Ramos (cell line): ENCODE results near the gene PCARE.

ENCODE experiments used
- in situ Hi-C: fragments of 300-500 bp; cut with MboI; formaldehyde crosslinking; loops from one replicate; pipeline ENCODE4 v1.14.3; 2022; ENCODE audit warnings: low sequenced_read_pairs; ENCODE audit not compliant: unreplicated experiment

The PCARE gene

GRCh38 chr2:29064746-29065067 lies 9.6 kb downstream of the PCARE start:
- in situ Hi-C loops, result no loop called here

- in situ Hi-C loops, result no loop called here
These were observed 10.0 kb downstream of the PCARE start for GRCh38 chr2:29064346-29064715.

DNA sequence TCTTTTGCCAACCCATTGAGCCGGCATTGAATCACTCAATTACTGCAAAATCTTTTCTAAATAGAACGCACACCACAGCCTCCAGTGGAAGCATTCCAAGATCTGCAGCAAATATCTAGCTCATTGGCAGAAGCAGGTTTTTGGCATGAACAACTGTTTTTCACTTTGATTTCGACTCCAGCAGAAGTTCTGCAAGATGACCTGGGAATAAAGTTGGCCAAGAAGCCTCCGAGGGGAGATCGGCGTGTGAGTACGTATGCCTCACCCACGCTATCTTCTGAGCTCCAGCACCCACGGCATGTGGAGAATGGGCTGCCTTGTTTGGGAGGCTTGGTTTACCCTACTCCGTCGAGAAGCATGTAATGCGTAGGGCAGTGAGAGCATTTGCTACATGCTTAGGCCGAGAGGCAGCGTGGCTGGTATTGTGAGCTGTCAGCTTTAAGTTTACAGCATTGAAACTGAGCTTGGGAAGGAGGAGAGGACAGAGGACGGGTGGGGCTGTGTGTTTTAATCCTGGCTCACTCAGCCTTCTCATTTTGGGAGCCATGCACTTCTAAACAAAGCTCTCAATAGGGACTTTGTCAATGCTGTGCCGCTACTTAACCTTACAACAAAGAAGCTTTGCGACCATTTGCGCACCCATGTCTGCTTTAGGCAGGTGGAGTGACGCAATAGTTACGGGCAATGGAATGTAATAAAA lies 10.5 kb downstream of the PCARE start:
- in situ Hi-C loops, result no loop called here

DNA sequence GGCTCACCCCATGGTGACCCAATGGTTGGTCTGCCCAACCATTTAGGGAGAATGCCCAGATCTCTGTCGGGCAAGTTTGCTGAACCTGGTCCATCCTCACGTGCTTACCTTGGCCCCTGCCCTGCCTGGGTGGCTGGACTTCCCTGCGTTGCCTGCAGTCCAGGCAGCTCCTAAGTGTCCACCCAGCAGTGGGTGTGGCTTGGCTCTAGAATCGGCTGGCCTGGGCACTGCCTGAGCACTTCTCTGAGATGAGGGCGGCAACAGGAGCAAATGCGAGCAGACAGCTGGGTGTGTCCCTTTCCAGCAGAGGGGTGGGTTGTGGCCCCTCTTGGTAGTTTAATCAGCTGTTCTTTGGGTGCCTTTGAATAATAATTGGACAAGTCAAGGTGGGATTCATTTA lies 11.3 kb downstream of the PCARE start:
- in situ Hi-C loops, result no loop called here

- in situ Hi-C loops, result no loop called here
These were observed 12.0 kb downstream of the PCARE start for GRCh38 chr2:29062371-29062770.

GRCh38 chr2:29061616-29062015 lies 12.7 kb downstream of the PCARE start:
- in situ Hi-C loops, result no loop called here

DNA sequence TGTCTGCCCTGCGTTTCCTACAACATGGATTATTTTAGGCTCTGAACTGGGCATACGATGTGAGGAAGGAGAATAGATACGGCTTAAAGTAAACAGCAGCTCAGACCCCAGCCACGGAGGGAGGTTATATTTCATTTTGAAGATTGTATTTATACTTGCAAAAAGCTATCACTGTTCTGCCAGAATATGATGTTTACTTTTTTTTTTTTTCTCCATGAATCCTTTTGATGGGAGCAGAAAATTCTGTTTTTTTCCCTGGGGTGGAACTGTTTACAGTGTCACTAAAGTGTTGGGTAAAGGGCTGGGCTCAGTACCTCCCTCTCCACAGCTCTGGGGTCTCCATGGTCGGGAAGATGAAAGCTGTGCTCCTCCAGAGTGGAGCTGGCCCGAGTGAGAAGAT lies 13.1 kb downstream of the PCARE start:
- in situ Hi-C loops, result no loop called here

GRCh38 chr2:29060441-29060840 lies 13.9 kb downstream of the PCARE start:
- in situ Hi-C loops, result no loop called here

GRCh38 chr2:29059624-29060023 lies 14.7 kb downstream of the PCARE start:
- in situ Hi-C loops, result no loop called here

DNA sequence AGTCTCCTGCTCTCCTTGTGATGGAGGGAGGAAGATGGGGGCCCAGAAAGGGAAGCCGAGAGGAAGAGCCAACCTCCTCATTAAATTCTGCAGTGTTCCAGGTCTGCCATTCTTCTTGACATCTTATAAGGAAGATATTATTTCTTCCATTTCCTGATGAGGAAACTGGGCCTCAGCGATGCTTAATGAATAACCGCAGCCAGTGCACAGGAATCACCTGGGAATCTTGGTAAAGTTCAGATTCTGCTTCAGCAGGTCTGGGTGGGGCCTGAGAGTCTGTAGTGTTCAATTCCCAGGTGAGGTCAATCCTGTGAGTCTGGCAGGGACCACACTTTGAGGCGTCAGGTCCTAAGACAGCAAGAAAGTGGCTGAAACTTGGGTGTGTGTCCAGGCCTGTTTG lies 17.3 kb downstream of the PCARE start:
- in situ Hi-C loops, result no loop called here

DNA sequence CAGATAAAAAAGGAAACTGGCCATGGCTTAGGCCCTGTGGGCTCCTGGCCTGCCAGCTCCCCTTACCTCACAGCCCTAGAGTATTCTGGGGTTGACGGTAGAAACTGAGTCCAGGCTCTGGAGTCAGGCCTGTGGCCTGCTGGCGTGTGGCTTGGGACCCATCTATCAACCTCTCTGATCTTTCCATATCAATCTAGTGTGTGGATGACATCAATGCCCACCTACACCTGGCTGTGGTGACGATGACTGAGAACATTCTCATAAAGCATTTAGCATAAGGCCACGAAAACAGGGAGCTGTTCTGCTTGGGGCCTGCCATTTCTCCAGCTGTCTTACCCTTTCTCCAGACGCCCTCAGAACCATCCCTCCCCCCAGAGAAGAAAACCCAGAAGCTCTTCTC lies 17.9 kb downstream of the PCARE start:
- in situ Hi-C loops, result no loop called here

GRCh38 chr2:29055601-29056000 lies 18.7 kb downstream of the PCARE start:
- in situ Hi-C loops, result no loop called here

DNA sequence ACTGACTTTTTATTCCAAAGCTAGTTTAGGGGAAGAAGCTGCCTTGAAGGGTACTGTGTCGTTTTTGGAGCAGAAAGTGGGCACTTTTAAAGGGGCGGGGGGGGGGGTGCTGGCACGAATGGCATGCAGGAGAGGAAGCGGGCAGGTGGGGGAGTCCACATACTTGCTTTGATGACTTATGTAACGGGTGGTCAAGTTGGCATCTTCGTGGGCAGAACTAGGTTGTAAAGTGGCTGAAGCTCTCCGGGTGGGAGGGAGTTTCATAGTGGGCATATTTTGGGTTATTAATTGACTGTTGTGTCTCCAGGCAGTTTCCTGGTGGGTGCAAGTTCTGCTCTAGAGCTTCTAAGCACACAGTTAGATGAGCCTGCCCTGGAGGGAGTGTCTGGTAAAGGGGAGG lies 19.9 kb downstream of the PCARE start:
- in situ Hi-C loops, result no loop called here

DNA sequence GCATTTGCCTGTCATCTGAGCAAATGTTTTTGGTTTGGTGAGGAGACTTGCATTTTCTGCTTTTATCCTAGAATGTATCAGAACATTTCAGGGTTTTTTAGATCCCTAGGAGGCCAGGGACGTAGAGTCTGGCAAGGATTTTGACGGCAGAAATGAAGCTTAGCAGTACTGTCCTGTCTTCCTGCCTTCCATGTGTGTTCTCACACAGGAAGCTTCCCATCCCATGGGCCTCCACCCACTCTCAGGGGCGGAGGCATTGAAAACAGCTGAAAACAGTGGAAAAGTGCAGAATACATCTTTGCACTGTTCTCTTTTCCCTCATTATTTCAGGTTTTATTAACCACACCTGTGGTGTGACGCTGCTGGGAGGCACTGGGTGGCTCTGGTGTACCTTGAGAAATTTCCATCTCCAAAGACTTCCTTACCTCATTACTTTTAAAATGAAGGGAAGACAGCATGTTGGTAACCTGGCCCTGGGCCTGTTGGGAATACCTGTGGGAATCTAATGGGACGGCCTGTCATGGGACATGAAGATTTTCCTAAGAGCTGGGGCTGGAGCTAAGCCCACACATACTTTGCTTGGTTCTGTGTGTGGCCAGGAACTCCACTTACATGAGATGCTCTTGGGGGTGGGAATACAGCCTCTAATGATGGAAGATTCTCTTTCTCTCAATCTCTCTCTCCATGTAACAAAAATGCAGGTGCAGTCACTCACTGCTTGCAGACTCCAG lies 20.5 kb downstream of the PCARE start:
- in situ Hi-C loops, result no loop called here

DNA sequence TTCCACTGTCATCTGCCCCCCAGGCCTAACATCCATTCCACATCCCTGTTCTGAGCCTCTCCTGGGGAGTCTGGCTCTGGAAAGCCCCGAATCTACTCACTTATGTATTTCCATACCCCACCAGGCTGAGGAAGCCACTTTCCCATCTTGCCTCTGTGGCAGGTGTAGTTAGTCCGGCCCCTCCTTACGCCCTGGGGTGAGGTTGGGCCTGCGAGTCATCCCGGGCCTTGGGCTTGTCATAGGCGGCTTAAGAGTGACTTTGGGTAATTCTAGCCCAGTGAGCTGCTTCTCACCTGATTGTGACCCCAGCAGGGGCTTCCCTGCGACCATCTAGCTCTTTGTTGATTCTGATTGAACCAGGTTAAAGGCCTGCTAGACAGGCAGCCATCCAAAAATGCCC lies 21.1 kb downstream of the PCARE start:
- in situ Hi-C loops, result no loop called here

DNA sequence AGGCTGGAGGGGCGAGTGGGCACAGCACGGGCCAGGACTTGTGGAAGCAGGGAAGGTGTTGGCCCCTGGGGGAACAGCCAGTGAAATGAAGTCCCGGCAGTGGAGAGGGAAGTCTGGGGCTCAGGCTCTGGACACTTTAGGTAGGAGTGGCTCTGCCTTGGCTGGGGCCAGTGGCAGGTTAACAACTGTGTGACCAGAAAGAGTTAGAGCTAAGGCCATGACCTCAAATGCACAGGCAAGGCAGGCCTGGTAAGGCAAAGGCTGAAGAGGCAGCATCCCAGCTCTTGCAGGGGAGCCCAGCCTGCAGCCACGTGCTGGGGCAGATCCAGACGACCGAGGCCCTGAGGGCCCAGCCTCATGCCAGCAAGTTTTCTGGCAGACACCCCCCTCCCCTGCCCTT lies 21.5 kb downstream of the PCARE start:
- in situ Hi-C loops, result no loop called here

DNA sequence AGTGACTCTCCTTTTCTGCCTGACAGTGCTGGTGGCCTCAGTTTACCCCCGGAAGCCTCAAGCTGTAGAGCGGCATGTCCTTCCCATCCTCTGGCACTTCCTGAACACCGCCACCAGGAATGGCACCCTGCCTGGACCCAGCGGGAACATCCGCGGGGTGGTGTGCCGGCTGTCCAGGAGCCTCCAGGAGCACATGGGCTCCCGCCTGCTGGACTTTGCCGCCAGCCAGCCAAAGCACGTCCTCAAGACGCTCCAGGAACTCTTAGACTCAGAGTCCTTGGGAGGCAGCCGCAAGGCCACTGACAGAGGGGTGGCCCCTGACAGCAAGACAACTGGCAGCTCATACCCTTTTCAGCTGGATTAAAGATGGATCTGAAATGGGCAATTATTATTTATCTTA lies 22.6 kb downstream of the PCARE start:
- in situ Hi-C loops, result no loop called here

DNA sequence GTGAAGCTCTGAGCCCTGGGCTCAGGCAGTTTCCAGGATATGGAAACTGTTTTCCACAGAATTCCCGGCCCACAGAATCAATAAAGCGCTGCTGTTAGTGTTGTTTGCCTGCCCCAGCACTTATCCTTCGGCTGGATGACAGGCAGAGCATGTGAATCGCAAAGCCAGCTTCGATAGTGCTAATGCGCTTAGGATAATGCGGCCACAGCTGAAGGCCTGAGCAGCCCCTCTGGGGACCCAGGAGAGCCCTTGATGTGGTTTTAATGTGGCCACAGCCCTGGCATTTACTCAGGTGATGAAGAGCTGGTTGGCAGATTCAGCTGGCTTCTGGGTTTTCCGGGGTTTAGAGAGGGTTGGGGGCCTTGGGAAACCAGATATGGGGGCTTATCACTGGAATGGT lies 23.7 kb downstream of the PCARE start:
- in situ Hi-C loops, result no loop called here

- in situ Hi-C loops, result no loop called here
These were observed 27.1 kb downstream of the PCARE start for GRCh38 chr2:29047083-29047845.

DNA sequence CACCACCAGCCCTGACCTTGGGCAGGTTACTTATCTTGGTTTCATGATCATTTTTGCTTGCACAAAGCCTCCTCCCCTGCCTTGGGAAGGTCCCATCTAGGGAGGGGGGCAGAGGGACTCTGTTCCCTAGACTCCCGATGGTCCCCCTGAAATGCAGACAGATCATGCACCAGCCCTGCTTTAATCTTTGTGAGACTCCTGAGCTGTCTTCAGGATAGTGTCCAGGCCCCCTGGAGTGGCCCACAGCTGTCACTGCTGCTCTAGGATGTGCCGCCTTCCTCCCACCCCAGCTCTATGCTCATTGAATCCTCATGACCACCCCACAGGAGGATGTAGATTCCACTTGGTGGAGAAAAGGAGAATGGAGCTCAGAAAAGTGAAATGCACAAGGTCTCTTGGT lies 28.0 kb downstream of the PCARE start:
- in situ Hi-C loops, result no loop called here

- in situ Hi-C loops, result no loop called here
These were observed 29.9 kb downstream of the PCARE start for GRCh38 chr2:29044459-29044858.
